MM.1S (cell line): Measurements from ENCODE around the gene DNAJC3.

Source experiments
- EZH2 ChIP-seq: fragments of 300-600 bp; sonication (generic); optimal IDR thresholded peaks from 2 replicates; pipeline ENCODE3; 2017; ENCODE audit warnings: low read depth, mild to moderate bottlenecking, antibody characterized with exemption, low read length, mixed read lengths
- EZH2phosphoT487 ChIP-seq: fragments of 300-600 bp; sonication (generic); IDR thresholded peaks from 2 replicates; pipeline ENCODE4 v1.6.1; 2018; ENCODE audit warnings: antibody characterized with exemption, low read length
- TF ChIP-seq, protein P1 (sequence below): fragments of 300-600 bp; sonication (generic); IDR thresholded peaks from 2 replicates; pipeline ENCODE4 v1.5.1; 2016; ENCODE audit warnings: antibody characterized with exemption, low read length, mixed read lengths

DNA sequence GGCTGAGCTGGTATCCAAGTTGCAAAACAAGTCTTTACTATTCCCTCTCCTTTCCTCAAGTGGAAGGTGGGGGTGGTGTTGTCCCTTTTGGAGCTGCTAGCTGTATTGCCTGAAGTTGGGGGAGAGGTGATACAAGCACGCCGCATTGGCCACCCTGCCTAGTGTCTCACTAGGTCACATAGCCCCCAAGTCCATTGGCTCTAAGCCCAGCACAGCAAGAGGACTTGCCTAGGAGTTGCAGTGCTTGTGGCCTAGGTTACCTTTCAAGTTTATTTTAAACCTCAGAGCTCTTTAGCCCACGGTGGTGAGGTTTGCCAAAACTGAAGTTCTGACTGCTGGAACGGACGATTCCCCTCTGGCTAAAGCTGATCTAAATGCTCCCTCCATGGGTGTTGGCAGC is 5.3 kb upstream of the DNAJC3 start:
- TF ChIP-seq, protein P1, sequence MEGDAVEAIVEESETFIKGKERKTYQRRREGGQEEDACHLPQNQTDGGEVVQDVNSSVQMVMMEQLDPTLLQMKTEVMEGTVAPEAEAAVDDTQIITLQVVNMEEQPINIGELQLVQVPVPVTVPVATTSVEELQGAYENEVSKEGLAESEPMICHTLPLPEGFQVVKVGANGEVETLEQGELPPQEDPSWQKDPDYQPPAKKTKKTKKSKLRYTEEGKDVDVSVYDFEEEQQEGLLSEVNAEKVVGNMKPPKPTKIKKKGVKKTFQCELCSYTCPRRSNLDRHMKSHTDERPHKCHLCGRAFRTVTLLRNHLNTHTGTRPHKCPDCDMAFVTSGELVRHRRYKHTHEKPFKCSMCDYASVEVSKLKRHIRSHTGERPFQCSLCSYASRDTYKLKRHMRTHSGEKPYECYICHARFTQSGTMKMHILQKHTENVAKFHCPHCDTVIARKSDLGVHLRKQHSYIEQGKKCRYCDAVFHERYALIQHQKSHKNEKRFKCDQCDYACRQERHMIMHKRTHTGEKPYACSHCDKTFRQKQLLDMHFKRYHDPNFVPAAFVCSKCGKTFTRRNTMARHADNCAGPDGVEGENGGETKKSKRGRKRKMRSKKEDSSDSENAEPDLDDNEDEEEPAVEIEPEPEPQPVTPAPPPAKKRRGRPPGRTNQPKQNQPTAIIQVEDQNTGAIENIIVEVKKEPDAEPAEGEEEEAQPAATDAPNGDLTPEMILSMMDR: no peak
- TF ChIP-seq EZH2: no peak
- TF ChIP-seq EZH2phosphoT487: no peak
